Measurements from ENCODE around the gene TACC3.

DNA sequence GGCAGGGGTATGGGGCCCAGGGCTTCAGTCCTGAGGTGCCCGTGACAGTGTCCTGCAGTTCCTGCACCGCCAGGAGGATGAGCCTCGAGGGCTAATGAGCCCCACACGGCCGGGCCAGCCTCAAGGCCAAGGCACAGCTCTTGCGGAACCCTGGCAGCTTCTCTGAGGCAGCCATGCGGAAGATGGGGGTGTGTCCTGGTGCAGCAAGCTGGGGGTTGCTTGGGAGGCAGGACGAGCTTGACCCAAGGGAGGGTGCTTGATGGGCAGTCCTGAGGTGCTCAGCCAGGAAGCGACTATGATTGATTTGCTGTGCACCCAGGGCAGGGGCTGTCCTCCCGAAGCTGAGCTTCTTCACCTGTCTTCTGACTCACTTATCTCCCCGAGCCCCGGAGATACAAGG, 62.6 kb downstream of the TACC3 start:
- TF ChIP-seq CTCF (IDR thresholded peaks at IDR 0.05) (no peak), POLR2A (IDR thresholded peaks at IDR 0.05) (no peak)

Measured in uterus (tissue), 2 donors.